NCI-H1092 treated with DMSO at 0.1 percent for 48 hours (cell line): Measurements from ENCODE around the gene SRP72.
A peak's percentile ranks its signal among the peaks of the same experiment; 100 is the strongest.
"Not testable (repeated sequence)": the region's sequence is repeated elsewhere in the genome, so short reads cannot be mapped to it uniquely, and the experiment has no call there.

ENCODE experiments used
- DNase-seq: peaks from one replicate; lab custom pipeline; 2025; lab: John Stamatoyannopoulos, UW

Gene SRP72

DNA sequence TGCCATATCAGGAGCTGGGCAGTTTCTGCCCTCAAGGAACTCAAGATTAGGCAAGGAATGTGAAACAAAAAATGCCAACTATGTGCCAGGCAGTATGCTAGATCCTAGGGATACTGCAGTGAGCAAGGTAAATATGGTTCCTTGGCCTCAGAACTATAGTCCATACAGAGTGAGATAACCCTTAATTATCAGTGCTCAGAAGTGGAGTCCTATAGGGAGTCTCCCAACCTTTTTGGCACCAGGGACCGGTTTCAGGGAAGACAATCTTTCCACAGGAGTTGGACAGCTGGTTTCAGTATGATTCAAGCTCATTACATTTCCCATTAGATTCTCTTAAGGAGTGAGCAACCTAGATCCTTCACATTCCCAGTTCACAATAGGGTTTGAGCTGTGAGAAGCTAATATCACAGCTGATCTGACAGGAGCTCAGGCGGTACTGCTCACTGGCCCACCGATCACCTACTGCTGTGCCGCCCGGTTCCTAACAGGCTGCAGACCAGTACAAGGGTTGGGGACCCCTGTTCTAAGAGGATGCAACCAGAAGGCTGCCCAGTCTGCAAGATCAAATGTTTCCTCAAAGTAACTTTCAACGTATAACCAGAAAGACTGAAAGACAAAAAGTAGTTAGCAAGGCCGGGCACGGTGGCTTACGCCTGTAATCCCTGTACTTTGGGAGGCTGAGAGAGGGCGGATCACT, 1.7 kb upstream of the SRP72 start:
- DNase-seq, result no peak

DNA sequence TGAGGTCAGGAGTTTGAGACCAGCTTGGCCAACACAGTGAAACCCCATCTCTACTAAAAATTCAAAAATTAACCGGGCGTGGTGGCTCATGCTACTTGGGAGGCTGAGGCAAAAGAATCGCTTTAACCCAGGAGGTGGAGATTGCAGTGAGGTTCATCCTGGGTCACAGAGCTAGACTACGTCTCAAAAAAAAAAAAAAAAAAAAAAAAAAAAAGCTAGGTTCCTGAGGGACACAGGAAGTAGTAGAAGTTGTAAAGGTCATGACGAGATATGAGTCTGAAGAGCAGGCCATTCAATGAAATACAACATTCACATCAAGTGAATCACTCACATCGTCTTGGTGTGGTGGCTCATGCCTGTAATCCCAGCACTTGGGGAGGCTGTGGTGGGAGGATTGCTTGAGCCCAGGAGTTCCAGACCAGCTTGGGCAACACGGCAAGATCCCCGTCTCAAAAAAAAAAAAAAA, 1.1 kb upstream of the SRP72 start:
- not testable (repeated sequence) for DNase-seq

DNA sequence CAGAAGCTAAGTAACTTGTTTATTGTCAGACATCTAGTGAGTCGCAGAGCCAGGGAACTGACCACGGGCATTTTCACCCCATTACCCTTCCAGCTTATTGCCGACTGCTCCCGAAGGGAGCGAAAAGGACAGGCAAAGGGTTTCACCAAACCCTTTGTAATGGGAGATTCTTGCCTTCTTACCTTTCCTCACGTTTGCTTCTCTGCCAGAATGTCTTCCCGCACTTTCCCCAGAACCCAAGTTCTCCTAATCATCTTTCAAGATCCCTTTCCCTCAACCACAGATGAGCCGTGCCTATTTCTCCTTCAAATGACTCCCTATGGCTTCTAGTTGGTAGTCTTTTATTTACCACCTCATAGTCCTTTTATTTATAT, 520 bp upstream of the SRP72 start:
- peak; percentile 10 for DNase-seq

DNA sequence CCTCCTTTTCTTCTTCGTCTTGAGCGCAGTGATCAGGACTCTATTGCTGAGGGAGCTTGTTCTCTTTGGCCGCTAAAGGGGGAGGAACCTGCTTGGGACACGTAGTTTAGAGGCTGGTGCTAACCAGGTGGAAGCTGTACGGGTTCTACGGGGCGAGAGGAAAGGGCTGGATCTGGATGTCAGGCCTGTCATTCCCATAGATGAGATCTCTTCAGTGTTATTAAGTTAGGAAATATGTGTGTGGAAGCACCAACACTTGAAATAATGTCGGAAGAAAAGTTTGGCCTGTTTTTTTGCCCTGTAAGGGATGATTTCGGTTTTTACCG, 643 bp downstream of the SRP72 start:
- DNase-seq, result peak; percentile 49

DNA sequence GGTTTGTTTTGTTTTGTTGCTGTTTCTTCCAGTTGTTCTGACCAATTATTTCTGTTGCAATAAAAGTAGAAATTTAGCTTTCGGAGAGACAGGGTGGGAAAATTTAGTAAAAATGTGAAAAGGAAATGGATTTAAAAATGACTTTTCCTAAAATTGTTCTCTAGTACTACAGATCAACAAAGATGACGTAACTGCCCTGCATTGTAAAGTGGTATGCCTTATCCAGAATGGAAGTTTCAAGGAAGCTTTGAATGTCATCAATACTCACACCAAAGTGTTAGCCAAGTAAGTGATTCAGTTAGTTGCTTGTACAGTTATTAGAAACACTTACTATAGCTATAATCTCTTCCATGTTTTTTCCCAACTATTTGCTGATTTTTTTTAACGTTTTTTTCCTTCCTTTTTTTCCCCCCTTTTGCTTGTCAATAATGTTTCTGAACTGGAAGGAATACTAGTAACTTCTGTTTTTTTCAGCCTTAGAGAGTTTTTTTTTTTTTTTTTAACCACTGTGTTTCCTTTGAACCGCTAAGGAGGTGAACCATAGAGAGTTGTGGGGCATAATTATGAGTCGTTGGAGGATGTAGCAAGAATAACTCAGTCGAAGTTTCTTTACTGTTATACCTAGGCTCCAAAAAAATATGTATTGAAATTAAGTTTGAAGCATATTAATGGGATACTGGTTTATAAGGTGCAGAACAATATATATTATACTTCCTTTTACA, 2.2 kb downstream of the SRP72 start:
- DNase-seq, result no peak

DNA sequence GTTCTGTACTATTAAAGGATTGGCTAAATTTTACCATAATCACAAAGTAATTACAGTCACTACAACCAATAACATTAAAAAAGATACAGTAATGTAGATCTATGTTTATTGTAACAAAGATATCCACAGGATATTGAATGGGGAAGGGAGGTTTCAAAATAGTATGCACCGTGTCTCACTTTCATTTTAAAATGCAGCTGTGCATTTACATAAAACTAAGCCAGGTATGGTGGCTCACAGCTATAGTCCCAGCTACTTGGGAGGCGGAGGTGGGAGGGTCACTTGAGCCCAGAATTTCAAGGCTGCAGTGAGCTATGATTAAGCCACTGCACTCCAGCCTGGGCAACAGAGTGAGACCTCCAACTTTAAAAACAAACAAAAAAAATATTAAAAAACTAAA, 8.5 kb downstream of the SRP72 start:
- DNase-seq, result no peak

DNA sequence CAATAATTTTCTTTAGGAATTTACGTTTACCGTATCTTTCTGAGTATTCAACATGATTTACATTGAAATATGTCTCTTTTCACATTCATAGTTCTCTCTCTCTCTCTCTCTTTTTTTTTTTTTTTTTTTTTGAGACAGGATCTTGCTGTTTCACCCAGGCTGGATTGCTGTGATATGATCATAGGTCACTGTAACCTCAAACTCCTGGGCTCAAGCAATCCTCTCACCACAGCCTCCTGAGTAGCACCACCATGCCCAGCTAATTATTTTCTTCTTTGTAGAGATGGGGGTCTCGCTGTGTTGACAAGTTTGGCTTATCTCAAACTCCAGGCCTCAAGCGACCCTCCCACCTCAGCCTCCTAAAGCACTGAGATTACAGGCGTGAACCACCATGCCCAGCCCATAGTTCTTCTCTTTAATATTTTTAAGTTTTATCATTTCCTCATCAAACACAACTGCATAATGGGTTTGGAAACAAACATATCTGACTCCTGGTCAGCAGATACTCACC, 9.8 kb downstream of the SRP72 start:
- no peak for DNase-seq

DNA sequence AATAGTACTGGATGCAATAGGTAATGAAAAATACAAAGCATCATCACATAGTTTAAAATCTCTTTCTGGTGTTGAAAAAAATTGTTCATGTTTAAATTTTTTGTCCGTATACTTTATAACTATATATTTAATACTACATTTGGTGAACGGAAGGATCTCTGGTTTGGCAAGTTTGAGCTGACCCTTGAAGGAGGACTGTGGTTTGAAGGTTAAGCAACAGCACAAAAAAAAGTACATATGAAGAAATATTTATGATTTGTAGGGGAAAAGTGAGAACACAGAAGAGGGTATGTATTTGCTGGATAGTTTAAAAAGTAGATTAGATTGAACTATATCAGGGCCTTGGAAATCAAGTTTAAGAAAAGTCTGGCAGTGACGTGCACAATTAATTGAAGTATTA, 13.3 kb downstream of the SRP72 start:
- no peak for DNase-seq

DNA sequence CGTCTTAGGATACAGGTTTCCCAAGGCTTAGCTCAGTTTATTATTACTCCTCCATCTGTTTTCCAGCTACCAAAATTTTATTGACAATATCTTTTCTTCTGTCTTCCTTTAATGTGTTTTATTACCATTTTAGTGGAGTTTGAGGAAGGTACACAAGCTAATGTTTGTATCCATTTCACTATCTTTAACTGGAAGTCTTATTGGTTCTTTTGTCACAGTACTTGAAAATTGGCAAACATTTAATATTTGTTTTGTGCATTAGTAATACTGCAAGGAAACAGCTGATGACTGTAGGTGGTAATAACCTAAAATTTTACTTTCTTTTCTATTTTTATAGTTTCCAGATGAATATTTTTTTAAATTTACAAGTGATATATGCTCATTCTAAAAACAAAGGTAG, 28.8 kb downstream of the SRP72 start:
- no peak for DNase-seq

DNA sequence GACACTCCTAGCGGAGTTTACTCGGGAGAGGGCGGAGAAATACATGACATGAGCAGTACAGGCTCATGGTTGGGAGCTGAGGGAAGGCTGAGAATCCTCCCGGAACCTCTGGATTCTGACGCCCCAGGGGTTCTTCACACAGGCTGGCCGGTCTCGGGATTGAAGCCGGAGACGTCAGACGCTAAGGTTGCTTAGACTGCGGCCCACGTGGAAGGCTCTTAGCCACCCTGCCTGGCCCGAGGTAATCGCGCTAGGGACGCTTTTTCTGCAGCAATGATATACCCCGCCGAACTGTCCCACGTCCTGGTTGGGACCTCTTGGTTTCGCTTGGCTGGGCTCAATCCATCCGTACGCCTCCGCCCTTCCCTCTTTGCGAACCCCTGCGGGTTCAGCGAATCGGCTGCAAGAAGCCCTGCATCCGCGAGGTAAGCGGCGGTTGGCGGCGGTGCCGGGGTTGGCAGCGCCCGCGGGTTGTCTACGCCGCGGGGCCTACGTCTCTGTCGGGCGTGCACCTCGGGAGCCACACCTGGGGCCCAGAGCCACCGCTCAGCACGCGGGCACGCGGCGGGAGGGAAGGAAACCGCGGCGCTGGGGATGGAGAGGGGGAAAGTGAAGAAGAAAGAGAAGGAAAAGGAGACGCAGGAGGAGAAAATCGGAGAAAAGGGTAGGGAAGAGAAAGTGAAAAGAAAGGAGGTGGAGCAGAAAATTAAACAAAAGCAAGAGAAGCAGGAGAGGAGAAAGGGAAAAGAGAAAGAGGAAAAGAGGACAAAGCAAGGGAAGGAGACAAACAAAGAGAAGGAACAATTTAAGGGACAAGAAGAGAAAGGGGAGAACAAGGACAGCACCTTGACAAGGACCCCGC, 38.1 kb downstream of the SRP72 start, which contains the start of gene ARL9:
Gene ARL9, plus strand, starts transcription at position 523 of the 862 bp plus-strand sequence. Its CDS starts 72 bp downstream, at position 595.
- DNase-seq, result peak; percentile 41

DNA sequence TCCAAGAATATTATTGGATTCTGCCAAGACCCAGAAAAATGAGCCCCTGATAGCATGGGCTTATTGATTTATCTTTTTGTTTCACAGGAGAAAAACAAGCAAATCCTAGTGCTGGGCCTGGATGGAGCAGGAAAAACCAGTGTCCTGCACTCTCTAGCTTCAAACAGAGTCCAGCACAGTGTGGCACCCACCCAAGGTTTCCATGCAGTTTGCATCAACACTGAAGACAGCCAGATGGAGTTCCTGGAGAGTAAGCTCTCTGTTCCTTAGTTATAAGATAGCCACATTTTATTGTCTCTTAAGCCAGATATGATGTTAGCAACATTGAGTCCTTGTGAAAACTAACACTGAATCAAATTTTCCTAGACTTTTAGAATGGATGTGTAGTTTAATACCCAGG, 43.7 kb downstream of the SRP72 start:
- no peak for DNase-seq

DNA sequence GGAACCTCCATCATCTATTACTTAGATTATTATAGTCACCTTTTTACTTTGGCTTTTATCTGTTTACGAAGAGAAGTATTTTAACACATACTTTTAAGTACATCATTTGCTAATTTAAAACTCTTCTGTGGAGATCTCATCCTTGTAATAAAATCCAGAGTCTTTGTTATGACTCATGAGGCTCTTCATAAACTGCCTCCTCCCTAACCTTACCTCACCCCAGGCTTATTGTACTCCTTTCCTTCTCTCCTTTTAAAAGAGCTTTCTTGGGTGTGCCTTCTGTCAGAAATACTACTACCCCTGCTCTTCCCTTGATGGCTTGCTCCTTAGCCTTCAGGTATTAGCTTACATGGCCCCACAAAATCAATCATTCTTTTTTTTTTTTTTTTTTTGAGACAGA, 44.7 kb downstream of the SRP72 start:
- no peak for DNase-seq

DNA sequence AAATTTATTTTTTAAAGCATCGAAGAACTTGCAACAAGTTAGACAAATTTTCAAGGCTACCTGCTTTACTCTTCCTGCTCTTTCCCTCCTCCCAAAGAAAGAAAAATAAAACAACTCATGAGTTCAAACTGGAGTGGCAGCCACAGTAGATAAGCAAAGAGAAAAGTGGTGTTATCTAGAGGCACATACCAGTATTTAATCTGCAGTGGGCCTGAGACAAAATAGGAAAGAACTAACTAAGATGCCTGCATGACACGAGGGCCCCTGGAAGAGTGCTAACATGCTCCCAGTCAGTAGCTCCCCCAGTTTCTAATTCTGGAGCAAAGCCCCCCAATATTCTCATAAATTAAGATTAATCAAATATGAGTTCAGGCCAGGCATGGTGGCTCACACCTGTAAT, 46.1 kb downstream of the SRP72 start:
- DNase-seq, result no peak

DNA sequence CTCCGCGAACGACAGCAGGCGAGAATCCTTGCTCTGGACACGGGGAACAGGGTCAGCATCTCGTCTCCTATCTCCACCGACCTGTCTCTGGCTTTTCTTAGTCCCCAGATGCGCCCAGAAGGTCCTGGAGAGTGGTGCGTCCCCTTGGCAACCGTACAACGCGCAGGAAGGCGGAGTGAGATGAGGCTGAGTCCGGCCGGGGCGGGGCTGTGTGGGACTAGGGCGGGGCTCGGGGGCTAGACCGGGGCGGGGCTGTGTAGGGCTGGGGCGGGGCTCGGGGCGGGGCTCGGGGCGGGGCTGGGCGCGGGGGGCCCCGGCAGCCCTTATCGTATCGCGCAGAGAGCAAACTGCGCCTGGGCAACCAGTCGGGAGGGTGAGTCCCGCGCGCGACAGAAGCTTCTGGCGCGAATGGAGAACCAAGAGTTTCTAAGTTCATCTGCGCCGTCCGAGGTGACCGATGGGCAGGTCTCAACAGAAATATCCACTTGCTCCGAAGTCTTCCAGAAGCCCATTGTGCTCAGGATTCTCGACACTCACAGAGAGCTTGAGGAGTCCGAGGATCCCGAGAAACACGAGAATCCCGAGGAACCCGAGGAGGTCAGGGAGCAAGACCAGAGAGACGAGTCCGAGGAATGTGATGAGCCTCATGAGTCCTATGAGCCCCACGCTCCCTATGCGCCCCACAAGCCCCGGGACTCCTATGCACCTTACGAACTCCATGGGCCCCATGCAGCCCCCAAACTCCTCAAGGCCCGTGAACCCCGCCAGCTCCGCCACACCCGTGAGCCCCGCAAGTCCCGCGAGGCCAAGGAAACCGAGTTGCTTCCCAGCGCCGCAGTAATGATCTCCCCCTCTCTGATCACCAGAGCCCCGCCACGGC, 63.1 kb downstream of the SRP72 start:
- peak; percentile 53 for DNase-seq

DNA sequence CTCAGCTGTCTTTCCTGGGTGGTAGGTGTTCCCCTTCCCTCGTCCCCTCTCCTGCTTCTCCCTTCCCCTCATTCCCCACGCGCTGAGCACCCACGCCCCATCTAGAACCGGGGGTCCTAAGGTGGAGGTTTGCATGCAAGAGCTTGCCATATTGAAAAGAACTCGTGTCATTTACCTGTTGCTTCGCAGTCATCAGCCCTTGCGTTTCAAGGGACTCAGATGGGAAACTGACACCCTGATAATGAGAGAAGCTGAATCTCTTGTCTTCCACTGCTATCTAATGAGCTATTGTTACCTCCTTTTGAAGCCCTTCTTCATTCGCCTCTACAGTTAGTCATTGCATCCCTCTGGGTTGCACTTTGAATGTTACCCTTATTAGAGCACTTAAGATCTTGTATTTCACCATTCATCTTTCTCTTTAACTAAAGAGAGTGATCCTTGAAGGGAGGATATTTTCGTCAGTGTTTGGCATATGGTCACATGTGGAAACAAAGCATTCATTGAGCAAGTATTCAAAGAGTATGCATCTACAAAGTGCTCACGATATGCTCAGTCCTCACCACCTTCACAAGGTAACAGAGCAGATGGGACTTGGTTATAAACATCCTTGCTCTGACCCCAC, 63.8 kb downstream of the SRP72 start:
- DNase-seq, result no peak

DNA sequence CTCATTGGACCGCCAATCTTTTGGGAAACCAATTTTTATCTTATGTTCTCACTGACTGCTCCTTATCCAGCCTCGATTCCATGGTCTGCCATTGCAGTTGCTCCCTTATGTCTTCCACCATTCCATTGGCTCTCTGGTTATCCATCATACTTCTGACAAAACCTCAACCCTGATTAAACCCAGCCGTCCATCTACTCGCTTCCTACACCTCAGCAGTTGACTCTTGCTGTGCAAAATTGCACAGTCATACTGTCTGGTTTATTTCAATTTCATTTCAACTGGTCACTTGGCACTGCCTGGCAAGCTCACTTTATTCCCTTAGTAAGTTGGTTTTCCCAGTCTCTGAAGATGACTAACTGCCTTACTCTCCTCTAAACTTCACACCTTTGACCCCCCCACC, 64.4 kb downstream of the SRP72 start:
- no peak for DNase-seq

DNA sequence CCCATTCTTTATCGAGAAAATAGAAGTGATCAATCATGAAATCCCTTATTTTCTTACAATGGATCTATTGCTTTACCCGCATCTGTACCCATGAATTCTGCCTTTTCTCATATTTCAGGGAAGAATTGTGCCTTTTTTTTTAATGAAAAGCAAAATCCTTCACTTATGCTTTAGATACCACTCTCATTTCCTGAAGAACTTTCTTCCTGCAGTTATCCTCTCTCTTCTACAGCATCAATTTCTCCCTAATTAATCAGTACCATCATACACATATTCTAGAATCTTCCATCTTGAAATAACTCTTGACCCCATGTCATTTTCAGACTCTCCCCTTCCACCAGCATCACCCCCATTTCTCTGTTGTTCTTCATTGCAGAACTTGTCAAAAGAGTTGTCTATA, 64.8 kb downstream of the SRP72 start:
- DNase-seq, result no peak

DNA sequence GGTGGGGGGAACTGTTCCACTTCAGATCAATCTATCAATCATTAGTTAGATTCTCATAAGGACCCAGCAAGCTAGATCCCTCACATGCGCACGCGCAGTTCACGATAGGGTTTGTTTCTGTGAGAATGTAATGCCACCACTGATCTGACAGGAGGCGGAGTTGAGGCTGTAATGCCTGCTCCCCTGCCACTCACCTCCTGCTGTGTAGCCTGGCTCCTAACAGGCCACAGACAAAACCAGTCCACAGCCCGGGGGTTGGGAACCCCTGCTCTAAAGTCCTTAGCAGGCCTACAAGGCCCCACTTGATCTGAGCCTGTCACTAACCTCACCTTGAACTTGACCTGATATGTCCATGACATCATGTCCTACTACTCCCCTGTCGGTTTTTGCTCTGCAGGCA, 68.5 kb downstream of the SRP72 start:
- no peak for DNase-seq

DNA sequence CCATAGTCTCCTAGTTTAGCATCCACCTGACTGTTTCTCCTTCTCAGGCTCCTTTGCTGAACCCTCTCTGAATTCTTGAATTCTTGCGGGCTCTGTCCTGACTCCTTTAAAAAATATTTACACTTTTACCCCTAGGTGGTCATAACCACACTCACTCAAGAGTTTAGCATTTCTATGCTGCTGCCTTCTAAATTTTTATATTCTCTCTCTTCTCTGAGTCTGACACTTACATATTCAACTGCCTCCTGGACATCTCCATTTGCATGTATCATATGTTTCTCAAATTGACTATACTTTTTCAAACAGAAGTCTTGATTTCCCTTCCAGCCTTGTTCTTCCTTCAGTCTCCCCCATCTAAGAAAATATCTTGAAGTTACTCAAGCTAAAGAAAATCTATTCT, 69.7 kb downstream of the SRP72 start:
- no peak for DNase-seq

DNA sequence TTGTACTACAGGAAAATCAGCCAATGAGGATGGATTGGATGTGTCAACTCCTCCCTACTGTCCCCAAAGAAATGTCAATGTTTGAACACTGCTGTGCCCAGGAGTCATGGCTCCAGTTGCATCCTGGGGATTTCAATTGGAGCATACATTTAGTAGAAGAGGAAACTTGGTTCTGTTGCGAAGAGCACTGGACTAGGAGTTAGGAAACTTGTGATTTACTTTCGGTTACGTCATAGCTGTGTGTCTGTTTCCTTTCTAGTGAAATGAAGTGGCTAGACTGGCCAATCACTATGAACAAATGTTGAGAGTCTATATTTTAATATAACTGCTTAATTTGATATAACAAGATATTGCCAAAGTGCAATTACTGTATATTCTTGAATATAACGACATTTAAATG, 73.4 kb downstream of the SRP72 start:
- no peak for DNase-seq

DNA sequence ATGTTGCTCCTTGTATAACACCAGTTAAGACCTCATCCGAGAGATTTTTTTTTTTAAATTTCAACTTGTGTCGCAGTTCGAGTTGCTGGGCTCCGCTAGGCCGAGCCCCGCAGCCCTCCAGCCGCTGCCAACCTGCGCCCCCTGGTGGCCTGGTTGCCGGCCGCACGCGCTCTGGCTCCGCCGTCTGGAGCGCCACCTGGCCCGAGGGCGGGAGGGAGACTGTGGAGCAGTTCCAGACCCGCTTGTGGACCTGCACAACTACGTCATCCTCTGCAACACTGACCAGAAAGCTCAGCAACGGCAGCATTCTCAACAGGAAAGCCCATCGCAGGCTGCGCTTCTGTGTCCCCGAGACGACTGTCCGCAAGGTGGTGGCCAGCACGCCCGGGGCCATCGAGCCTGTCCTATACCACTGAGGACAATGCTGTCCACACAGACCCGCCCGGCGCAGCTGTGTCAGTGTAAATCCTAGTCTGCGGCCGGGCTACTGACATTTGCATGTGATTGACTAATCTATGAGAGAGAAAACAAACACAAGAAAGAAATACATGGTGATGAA, 77.2 kb downstream of the SRP72 start:
- DNase-seq, result peak; percentile 71
